HEK293 (cell line): Measurements from ENCODE around the gene SAMD4A.

Source experiments
- GLI4 ChIP-seq: fragments of 450-650 bp; formaldehyde crosslinking; IDR thresholded peaks from 2 replicates; pipeline ENCODE4 v1.5.1; 2016; ENCODE audit warnings: missing biosample characterization, missing genetic modification characterization
- KLF1 ChIP-seq: fragments of 450-650 bp; formaldehyde crosslinking; IDR thresholded peaks from 2 replicates; pipeline ENCODE4 v1.5.1; 2016; ENCODE audit warnings: missing biosample characterization, missing genetic modification characterization
- PRDM4 ChIP-seq: fragments of 450-650 bp; formaldehyde crosslinking; IDR thresholded peaks from 2 replicates; pipeline ENCODE4 v1.5.1; 2017; ENCODE audit warnings: missing biosample characterization, missing genetic modification characterization
- REST ChIP-seq: fragments of 450-650 bp; formaldehyde crosslinking; IDR thresholded peaks from 2 replicates; pipeline ENCODE4 v1.5.1; 2016; ENCODE audit warnings: missing biosample characterization, missing genetic modification characterization
- ZNF138 ChIP-seq: fragments of 450-650 bp; formaldehyde crosslinking; IDR thresholded peaks from 2 replicates; pipeline ENCODE4 v1.5.1; 2016; ENCODE audit warnings: missing biosample characterization, missing genetic modification characterization, borderline replicate concordance
- ZNF394 ChIP-seq: fragments of 450-650 bp; formaldehyde crosslinking; IDR thresholded peaks from 2 replicates; pipeline ENCODE4 v1.5.1; 2016; ENCODE audit warnings: missing biosample characterization, missing genetic modification characterization, mild to moderate bottlenecking, moderate library complexity, borderline replicate concordance
- ZNF654 ChIP-seq: fragments of 450-650 bp; formaldehyde crosslinking; IDR thresholded peaks from 2 replicates; pipeline ENCODE4 v1.5.1; 2016; ENCODE audit warnings: low read depth, missing biosample characterization, missing genetic modification characterization
- ZNF707 ChIP-seq: fragments of 450-650 bp; formaldehyde crosslinking; IDR thresholded peaks from 2 replicates; pipeline ENCODE4 v1.5.1; 2016; ENCODE audit warnings: missing biosample characterization, missing genetic modification characterization
- TF ChIP-seq, protein P1 (sequence below): fragments of 450-650 bp; formaldehyde crosslinking; IDR thresholded peaks from 2 replicates; pipeline ENCODE4 v1.5.1; 2016; ENCODE audit warnings: missing biosample characterization, missing genetic modification characterization
- TF ChIP-seq, protein P2 (sequence below): fragments of 450-650 bp; formaldehyde crosslinking; IDR thresholded peaks from 2 replicates; pipeline ENCODE4 v1.5.1; 2016; ENCODE audit warnings: missing biosample characterization, missing genetic modification characterization

DNA sequence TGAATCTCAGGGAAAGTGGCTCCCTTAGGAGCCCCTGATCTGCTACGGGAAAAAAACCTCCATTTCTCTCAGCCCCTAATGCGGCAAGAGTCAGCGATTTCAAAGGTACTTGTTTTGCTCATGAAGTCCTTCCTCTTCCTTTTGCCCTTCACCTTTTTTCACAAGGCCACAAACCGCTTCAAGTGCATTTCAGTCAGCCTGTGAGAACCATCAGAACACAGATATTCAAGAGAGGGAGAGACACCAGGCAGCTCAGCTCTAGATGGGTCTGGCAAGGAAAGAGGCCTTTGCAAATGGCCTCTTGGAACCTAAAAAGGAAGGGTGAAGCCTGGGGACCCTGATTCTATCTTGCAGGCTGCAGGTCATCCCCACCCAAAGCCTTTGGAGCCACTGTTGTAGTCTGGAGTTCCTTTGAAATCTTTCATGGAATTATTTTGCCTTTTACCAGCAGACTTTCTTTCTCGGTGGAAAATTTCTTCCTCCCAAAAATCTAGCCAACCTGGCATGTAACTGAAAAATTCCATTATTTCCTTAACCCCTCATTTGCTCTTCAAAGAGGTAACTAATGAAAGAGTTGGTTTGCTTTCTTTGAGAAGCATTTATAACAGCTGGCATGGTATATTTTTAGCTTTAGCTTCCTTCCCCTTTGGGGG lies 145.0 kb downstream of the SAMD4A start:
- TF ChIP-seq KLF1 (tag by site-specific recombination) = no peak
- no peak for TF ChIP-seq ZNF707
- TF ChIP-seq ZNF654 (tag by site-specific recombination) = no peak
- no peak for TF ChIP-seq GLI4
- no peak for TF ChIP-seq PRDM4 (tag by site-specific recombination)
- TF ChIP-seq, protein P1, sequence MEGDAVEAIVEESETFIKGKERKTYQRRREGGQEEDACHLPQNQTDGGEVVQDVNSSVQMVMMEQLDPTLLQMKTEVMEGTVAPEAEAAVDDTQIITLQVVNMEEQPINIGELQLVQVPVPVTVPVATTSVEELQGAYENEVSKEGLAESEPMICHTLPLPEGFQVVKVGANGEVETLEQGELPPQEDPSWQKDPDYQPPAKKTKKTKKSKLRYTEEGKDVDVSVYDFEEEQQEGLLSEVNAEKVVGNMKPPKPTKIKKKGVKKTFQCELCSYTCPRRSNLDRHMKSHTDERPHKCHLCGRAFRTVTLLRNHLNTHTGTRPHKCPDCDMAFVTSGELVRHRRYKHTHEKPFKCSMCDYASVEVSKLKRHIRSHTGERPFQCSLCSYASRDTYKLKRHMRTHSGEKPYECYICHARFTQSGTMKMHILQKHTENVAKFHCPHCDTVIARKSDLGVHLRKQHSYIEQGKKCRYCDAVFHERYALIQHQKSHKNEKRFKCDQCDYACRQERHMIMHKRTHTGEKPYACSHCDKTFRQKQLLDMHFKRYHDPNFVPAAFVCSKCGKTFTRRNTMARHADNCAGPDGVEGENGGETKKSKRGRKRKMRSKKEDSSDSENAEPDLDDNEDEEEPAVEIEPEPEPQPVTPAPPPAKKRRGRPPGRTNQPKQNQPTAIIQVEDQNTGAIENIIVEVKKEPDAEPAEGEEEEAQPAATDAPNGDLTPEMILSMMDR (tag by site-specific recombination) = no peak
- TF ChIP-seq, protein P2, sequence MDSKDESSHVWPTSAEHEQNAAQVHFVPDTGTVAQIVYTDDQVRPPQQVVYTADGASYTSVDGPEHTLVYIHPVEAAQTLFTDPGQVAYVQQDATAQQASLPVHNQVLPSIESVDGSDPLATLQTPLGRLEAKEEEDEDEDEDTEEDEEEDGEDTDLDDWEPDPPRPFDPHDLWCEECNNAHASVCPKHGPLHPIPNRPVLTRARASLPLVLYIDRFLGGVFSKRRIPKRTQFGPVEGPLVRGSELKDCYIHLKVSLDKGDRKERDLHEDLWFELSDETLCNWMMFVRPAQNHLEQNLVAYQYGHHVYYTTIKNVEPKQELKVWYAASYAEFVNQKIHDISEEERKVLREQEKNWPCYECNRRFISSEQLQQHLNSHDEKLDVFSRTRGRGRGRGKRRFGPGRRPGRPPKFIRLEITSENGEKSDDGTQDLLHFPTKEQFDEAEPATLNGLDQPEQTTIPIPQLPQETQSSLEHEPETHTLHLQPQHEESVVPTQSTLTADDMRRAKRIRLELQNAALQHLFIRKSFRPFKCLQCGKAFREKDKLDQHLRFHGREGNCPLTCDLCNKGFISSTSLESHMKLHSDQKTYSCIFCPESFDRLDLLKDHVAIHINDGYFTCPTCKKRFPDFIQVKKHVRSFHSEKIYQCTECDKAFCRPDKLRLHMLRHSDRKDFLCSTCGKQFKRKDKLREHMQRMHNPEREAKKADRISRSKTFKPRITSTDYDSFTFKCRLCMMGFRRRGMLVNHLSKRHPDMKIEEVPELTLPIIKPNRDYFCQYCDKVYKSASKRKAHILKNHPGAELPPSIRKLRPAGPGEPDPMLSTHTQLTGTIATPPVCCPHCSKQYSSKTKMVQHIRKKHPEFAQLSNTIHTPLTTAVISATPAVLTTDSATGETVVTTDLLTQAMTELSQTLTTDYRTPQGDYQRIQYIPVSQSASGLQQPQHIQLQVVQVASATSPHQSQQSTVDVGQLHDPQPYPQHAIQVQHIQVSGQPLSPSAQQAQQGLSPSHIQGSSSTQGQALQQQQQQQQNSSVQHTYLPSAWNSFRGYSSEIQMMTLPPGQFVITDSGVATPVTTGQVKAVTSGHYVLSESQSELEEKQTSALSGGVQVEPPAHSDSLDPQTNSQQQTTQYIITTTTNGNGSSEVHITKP (tag by site-specific recombination) = no peak
- TF ChIP-seq REST (tag by site-specific recombination) = no peak
- TF ChIP-seq ZNF138 (tag by site-specific recombination) = no peak
- TF ChIP-seq ZNF394 (tag by site-specific recombination) = no peak
